Stimulated activated CD8-positive, alpha-beta memory T cell treated with anti-CD3 and anti-CD28 coated beads, Interleukin-15, amount 100 ng/mL, for 4 hours (primary cell): Measurements from ENCODE around the gene PRKCH.

Experiments used
- DNase-seq, 2 donors: peaks; one replicate each; pipeline ENCODE4 v3.0.0-alpha.2; 2020; ENCODE audit warnings: low read depth in 2 of 2

The PRKCH gene

DNA sequence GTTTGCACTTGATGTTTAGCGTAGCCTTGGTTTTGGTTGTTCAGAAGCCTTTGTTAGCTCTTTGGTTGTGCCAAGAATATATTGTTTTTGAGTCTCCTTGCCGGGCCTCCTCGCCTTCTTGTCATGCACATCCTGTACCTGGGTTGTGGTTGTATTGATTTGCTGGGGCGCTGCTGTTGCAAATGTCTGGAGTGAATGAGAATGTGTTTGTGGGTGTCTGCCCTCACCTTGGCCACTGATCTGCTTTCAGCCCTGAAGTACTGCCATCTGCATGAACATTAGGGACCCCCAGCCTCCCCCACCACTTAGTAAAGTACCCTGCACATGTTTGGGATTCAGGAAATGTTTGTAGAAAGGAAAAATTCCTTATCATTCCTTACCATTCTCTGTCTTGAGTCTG lies 16.5 kb downstream of the PRKCH start:
- peak in 1 of 2 donors; percentile 50 for DNase-seq

DNA sequence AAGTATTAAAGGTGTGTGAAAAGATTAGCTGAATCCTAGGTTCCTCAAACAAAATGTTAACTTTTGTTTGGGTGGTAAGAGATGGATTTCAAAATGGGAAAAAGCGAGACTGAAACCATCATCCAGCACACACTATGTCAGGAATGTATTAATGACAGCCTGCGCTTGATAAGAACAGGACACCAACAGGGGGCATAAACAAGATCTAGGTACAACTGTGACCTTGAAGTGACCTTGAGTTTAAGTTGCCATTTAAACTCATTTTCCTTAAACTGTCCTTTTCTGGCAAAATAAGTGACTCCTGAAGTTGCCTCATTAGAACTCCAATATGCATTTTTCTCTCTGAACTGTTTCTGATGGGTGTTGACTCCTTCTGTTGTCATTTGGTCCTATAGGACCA lies 17.1 kb downstream of the PRKCH start:
- DNase-seq: no peak

DNA sequence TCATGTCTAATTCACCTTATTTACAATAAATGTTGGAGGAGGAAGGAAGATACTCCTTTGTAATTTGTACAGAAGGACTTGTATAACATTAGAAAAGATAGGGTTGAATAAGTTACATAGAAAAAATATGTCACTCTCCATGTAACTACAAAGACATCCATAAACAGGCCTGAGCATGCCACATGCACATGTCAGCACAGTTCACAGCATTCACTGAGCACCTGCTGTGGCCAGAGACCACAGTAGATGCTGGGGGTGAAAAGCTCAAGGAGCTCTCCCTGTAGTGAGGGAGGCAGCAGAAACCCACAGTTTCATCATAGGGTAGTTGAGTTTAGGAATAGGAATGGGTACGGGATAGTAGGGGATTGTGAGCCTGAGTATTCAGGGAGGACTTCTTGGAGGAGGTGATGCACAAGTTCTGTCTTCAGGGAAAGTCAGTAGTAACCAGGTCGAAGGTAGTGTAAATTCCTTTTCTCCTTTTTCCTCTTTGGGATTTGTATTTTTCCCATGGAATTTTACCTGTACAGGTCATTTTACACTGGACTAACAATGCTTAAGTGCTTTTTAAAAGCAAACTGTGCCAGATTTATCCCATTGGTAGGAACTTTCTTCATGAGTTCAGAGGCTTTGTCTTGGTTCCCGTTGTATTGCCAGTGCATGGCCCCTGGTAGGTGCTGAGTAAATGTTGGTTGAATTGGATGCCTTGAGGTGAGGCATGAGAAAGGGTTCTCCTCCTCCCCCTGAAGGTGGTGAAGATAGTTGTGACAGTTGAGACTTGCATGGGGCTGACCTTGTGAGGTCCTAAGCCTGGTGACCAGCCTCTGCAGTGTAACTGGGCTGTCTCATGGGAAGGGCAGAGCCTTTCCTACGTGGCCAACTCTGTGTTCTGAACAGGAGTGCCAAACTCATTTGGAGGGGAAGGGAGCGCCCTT lies 20.2 kb downstream of the PRKCH start:
- no peak for DNase-seq

DNA sequence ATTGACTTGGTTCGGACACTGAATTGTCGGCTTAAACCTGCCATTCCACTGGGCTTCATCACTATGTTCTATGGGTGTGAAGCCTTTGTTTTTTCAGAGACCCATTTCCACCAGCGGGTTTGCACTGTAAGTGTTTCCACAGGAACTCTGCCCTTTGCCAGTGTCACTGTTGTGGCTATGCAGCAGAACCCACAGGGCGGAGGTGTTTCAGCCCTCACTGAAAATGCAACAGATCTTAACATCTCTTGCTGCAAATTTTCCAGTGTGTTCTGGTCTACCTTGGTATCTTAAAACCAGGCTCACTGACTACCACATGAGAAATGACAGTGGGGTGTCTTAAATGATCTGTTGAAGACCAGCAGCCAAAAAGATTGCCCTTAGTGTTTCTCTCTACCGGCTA lies 21.1 kb downstream of the PRKCH start:
- peak; percentile 68 to 87 for DNase-seq

DNA sequence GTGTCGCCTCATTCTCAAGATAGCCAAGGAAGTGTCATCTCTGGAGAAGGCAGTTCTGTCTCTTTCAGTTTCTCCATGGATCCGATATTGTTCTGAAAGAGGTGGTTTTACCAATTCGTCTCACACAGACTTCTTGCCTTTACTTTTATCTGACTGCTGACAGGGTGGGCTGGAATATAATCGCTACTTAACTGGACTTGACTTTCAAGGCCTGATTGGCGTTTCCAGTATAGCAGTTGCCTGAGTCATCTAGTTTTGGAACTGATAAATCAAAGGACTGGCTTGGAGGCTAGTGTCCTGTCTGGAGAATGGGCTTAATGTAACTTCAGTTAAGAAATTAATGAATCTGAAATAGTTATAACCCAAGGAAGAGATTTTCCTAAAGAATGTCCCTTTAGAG lies 21.6 kb downstream of the PRKCH start:
- DNase-seq: no peak

DNA sequence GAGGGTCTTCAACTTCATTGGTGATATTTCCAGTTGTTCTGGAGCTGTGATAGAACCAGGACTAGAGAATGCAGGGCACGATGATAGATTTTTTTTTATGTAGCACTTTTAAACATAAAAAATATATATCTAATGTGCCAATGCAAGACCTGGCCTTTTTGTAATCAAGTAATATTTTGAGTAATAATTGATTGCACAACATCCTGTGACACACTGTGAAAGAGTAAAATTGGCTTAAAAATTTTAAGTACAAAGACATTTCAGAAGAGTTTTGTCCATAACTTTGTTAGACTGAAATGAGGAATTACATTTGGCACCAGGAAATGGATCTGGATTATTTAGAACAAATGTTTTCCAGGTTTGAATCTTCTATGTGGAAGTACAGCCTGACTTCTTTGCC lies 22.1 kb downstream of the PRKCH start:
- DNase-seq: no peak

DNA sequence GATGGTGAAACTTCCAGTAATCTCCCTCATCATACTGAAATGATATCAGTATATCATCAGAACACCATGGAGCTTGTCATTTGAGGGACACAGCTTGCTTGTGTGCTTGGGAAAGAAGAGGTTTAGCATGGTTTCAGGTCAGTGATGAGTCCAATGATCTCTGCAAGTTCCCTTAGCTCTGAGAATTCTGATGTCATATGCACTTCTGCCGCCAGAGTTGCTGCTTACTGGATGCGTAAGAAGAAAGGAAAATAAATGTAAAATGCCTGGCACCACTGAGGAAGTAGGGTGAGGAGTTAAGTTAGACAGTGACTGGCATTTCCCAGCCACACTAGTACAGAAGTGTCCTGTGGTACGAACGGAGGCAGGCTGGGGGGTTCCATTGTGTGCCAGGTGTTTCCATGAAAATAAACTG lies 22.6 kb downstream of the PRKCH start:
- DNase-seq: no peak

DNA sequence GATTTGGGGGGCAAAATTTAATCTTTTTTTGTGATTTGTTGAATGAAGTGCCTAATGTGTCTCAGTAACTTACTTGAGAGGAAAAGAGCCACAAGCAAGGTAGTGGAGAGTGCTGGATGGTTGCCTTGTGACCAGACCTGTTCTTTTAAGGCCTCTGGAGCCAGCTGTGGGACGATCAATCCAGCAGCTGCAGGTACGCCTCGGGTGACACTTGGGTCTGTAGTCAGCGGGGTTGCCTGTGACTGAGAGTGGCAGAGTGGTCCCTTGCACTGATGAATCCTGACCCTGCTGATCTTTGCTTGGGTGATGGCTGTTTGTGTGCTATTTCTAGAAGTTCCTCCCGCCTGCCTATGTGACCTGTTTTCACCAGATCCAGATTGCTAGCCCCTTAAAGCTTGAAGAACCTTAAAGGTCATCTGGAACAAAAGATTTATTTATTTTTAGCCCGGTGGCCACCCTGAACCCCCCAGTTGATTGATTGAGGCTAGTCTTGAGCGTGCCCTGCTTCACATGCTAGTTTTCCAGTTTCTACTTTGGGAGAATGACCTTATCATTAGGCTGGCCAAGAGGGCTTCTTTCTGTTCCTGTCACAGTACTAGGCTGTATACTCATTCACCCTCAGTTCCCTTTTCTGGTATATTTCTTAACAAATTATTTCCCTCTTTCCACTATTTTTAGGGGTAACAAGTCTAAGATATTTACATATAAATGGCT lies 23.2 kb downstream of the PRKCH start:
- DNase-seq: no peak

DNA sequence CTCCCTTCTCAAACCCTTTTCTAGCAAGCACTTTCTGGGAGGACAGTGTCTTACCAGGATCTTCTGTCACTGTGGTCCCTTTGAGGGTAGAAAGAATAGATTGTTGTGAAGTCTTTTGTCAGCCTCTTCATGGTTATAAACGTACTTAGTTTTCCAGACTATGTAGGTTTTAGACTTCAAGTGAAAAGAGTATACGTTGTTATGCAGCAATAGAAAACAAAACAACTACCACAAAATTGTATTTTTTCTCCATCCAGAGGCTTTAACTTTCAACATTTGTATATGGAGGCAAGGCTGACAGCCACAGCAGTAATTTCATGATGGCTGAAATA lies 23.7 kb downstream of the PRKCH start:
- no peak for DNase-seq

DNA sequence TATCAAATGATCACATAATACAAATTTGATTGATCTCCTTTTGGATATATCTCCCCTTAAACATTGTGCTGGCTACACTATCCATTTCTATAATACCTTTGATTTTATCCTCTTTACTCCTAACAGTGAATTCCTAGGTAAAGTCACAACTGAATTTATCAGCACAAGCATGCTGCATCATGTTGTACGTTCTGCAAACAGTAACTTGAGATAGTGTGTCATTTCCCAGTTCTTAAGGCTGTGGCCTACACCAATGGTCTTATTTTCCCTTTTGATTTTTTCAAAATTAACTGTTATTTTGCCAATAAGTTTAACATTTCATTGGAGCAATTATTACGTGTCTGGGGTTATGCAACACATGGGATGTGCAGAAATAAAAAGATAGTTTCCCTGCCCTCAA lies 24.8 kb downstream of the PRKCH start:
- DNase-seq: no peak

DNA sequence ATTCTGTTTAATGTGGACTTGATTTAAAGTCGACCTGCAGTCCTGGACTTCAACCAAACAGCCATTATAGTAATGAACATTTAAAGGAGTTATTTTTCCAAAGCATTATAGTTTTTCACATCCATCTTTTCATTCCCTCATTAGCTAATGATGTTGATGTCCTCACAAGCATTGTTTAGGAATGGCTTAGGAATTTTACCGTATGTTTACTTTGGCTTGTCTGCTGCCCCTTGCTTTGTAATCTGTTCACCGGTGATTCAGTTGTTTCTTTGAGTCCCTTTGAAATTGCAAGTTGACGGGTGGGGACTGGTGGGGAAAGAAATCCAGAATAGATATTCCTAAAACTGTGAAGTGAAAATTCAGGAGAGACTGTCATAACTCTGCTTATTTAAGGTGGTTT lies 25.4 kb downstream of the PRKCH start:
- DNase-seq: no peak

DNA sequence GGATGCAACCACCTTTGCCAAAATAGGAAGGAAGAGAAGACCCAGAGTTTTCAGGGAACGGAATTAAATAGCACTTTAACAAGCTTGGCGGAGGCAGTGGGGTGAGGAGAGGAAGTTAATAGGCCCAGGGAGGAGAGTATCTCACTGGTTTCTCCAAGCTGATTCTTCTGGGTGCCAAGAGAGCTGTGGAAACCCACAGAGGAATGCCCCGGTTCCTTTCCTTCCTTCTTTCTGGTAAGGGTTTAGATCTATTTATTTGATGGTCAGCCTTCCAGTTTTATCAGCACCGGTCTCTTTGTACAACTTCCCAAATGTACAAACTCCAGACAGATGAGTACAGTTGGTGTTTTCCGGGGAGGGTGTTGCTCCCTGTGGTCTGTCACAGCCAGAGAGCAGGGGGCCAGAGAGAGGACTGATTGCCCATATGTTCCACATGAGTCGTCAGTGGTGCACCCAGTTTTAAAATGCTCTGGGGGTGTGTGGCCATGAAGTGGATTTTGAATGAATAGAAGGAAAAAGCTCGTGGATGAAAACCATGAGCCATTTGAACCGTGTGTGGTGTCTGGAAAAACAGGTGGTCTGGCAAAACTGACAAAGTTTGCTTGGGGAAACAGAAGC lies 26.6 kb downstream of the PRKCH start:
- DNase-seq: no peak

DNA sequence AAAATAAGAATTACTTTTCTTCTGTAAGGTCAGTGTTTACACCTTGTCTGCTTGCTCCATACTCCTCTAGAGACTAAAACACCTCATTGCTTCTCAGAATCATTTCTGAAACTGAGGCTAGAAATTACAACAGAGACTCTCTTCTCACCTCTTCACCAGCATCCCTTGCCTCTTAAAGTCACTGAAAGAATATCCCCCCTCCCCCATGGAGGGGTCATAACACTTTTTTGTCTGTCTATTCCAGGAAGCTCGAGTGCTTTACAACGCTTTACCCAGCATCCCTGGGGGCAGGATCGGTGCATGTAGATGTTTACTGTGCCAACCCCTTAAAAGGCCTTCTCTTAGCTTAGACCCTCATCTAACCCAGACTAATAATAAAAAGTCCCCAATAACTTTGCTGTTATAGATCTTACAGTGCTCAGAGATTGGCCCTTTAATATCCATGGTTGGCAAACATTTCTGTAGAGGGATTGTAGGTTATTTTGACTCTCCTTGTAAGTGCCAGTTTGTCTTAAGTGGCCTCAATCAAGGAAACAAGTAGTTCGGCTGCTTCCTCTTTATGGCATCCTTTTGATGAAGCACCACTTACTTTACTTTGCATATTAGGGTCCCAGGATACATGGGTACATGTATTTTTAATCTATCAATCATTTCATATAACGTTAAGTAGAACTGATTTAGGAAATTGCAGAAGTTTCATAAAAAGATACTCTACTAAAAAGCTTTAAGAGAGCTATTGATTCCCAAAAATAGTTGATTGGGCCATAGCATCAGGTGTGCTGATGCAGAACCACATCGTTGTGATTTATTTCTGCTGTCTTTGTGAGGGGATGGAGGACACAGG lies 29.3 kb downstream of the PRKCH start:
- DNase-seq: no peak

DNA sequence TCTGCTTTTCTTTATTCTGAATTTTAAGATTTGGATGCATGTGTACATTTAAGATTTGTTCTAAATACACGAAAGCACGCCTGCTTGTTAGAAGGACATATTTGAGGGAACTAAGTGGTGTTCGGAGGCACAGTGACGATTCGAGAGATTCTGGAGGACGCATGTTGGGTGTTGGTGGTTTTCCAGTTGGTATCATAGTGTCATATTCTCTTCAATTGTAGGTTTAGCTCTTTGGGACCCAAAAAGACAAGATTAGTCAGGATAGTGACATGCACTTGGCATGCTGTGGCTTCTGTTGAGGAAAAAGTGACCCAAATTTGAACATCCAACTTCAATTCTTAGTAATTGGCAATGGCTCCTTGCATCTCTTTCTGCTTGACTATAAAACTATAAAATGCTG lies 30.1 kb downstream of the PRKCH start:
- no peak for DNase-seq

DNA sequence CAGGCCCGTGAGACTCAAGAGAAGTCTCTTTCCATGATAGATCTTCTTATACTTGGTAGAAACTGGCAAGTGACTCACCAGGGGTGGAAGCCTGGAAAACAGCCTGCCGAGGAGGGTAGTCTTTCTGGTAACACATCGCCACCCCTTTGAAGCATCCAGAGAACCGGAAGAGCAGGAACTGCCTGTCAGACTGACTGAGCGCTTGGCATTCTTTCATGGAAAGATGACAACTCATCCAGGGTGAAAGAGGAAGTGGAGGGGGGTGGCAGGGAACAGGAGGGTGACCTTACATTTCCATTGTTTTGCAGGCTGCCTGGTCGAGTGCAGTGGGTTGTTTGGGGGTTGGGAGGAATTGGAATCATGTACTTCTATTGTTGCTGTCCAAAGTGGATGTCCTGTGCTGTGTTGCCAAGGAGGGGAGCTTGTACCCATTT lies 34.5 kb downstream of the PRKCH start:
- DNase-seq: peak in 1 of 2 donors; percentile 34

DNA sequence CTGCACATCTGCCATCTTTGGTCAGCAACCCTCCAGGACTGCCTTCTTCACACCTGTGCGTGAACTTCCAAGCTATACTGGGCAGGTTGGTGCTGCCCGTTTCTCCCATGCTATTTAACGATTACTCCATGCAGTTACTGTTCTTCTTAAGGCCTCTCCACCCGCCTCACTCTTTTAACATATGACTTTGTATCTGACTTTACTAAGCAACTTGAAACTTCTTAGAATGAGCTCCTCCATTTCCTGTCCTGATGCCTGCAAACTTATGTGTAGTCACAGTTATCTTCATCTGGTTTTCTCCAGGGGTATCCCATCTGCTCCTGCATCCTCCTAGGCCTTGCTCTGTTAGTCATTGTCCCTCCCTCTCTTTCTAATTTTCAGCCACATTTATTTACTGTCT lies 35.7 kb downstream of the PRKCH start:
- DNase-seq: no peak

DNA sequence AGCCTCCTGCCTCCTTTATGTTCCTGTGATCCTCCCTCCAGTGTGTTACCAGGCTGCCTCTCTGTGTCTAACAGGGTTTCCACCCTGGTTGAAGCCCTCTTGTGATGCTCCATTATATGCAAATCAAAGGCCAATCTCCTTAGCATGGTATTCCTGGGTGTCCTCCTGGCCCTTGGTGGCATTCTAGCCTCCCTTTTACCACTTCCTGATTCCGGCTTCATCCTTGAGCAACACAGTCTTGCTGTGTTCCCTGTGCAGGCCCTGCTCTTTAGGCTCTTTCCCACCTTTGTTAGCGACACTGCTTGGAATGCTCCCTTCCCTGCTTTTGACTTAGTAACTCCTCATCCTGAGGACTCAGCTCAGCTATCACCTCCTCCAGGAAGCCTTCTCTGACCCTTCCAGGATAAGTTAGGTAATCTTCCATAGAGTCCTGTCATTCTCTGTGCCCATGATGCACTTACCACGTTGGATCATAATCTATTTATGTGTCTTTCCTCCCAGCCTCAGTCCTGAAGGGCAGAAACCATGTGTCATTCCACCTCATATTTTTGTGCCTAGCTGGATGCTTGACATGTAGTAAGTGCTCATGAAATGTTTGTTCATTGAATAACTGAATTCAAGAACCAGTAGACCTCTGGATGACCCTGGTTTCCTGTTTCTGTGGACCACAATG lies 37.3 kb downstream of the PRKCH start:
- no peak for DNase-seq

DNA sequence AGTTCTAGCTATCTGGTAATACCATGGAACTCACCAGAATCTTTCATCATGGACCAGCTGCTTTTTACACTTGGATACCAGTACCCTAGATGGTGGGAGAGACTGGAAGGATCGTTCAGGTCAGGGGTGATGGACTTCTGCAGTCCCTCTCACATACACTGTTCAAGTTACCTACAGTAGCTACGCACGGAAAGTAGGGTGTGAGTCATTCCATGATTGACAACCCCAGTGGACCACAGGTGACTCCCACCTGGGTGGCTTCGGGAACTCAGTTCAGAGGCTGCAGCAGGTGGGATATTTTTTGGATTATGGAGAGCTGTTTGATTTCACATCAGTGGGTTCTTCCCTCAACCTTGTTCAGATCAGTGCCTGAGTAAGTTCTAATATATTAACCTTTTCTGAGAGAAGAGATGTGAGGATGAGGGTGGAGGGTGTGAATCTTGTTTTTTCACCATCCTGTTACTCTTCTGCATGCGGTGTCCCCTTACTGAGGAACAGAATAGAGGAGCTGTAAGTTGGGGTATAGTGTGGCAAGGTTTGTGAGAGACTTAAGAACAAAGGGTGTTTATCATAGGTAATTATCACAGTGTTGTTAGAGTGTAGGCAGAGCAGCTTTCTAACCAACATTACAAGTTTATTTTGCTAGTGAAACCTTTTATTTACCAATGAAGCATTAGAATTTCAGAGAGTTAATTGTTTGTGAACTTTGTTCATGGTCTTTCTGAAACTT lies 39.6 kb downstream of the PRKCH start:
- DNase-seq: no peak

DNA sequence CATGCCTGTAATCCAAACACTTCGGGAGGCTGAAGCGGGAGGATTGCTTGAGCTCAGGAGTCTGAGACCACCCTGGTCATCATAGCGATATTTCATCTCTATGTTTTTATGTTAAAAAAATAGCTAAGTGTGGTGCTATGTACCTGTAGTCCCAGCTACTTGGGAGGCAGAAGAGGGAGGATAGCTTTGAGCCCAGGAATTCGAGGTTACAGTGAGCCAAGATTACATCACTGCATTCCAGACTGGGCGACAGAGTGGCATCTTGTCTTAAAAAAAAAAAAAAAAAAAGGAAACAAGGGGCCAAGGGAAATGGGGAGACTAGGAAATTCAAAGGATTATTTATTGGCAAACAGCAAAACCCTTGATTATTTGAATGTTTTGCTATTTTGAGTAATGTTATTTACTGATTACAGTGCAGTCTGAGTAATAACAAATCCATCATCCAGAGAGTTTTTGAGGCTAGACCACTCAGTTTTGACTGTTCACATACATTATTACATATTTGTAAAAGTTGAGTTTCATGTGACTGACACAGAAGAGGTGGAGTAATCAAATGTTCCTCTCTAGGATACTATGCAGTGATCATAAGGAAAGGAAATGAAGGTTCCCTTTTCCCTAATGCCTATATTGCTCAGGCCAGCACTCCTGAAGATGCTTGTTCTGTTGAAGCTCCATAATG lies 40.8 kb downstream of the PRKCH start:
- no peak for DNase-seq

DNA sequence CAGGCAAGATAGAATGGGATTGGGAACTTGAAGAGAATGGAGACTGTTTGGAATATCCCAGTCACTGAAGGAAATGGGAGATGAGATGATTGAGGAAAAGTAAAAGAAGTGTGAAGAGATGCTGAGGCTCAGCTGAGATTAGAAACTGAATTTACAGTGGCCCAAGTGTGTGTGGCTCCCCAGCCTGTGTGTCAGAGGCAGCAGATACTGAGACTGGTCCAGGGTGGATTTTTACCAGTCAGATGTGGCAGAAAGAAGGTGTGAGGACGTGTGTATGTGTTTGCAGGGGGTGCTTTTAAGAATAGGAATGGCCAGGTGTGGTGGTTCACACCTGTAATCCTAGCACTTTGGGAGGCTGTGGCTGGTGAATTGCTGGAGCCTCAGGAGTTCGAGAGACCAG lies 42.9 kb downstream of the PRKCH start:
- DNase-seq: no peak
